ENCODE data around the gene ZNF587B. TPM values are rescaled to one million over a fixed set of nuclear protein-coding genes. Genes with fewer than 3 reads are reported as not detected.
A peak's percentile ranks its signal among the peaks of the same experiment; 100 is the strongest.

Gene ZNF587B
- total RNA-seq, 1 experiment from 2014 or later, result 43.2 TPM

GRCh38 chr19:57813919-57814504 is 16.1 kb upstream of the ZNF587B start:
- ChIA-PET CTCF (no interaction called here), POLR2A (interaction anchor here (1.3 to 1.4 kb wide), 2 partner anchors 14 to 67 kb away, joined by 6 to 7 read pairs; partner anchors contain the start of gene ZNF776)
- DNase-seq (ENCODE audit: low spot score) (no peak), ATAC-seq (peak; percentile 3; the same call in 1 of the 2 replicates)
- Mint-ChIP-seq H3K4me1 (peaks cover 38% of the 10 kb centered on the region), H3K36me3 (peaks cover 29% of the 10 kb centered on the region), H3K9me3 (no peaks in the 10 kb centered on the region), H3K27ac (peak overlapping the region; percentile 92), H3K27me3 (ENCODE audit: low read depth) (no peaks in the 10 kb centered on the region), H3K4me3 (peak overlapping the region; percentile 96)
- TF ChIP-seq ZNF219 (CRISPR knock-in tag; IDR thresholded peaks at IDR 0.05; ENCODE audit: borderline replicate concordance) (no peak), E2F1 (CRISPR knock-in tag; IDR thresholded peaks at IDR 0.05) (no peak), TP53 (CRISPR knock-in tag; IDR thresholded peaks at IDR 0.05) (no peak), ZNF512 (CRISPR knock-in tag; IDR thresholded peaks at IDR 0.05; ENCODE audit: borderline replicate concordance) (no peak), EMX1 (CRISPR knock-in tag; IDR thresholded peaks at IDR 0.05) (no peak), IRF2 (CRISPR knock-in tag; IDR thresholded peaks at IDR 0.05; ENCODE audit: borderline replicate concordance, low read depth) (no peak), PREB (CRISPR knock-in tag; IDR thresholded peaks at IDR 0.05; ENCODE audit: borderline replicate concordance) (no peak), USF2 (CRISPR knock-in tag; IDR thresholded peaks at IDR 0.05) (no peak), ESRRA (CRISPR knock-in tag; IDR thresholded peaks at IDR 0.05; ENCODE audit: borderline replicate concordance) (no peak), ELF4 (CRISPR knock-in tag; IDR thresholded peaks at IDR 0.05; ENCODE audit: low read depth) (no peak), MAX (CRISPR knock-in tag; IDR thresholded peaks at IDR 0.05) (no peak), ZBTB43 (CRISPR knock-in tag; IDR thresholded peaks at IDR 0.05) (no peak)

- ChIA-PET CTCF (interaction anchor here (0.5 to 1.3 kb wide), 8 partner anchors 10 to 140 kb away, joined by 3 to 10 read pairs (median 4); partner anchors contain the start of genes ZNF586, ZNF587B and ZNF776), POLR2A (interaction anchor here (0.6 to 1.4 kb wide), 11 partner anchors 10 to 230 kb away, joined by 3 to 11 read pairs (median 6); partner anchors contain the start of genes ZNF154, ZNF551, ZNF586 and ZNF587)
- DNase-seq (ENCODE audit: low spot score) (peak; percentile 85), ATAC-seq (peak; percentile 88)
- Mint-ChIP-seq H3K27me3 (ENCODE audit: low read depth) (no peaks in the 10 kb centered on the region), H3K27ac (peak within 1 kb of the TSS; percentile 92), H3K4me1 (peaks cover 38% of the 10 kb centered on the region), H3K4me3 (peak within 1 kb of the TSS; percentile 96), H3K9me3 (no peaks in the 10 kb centered on the region), H3K36me3 (peaks cover 24% of the 10 kb centered on the region)
- 0 out of 2 replicates have a peak, but pooled peaks have one; percentile 44 for TF ChIP-seq KAT7 (CRISPR knock-in tag; IDR thresholded peaks at IDR 0.05; ENCODE audit: borderline replicate concordance)
- 0 out of 2 replicates have a peak, but pooled peaks have one; percentile 30 for TF ChIP-seq GTF2I (CRISPR knock-in tag; conservative IDR thresholded peaks at IDR 0.05)
- TF ChIP-seq SMAD3 (CRISPR knock-in tag; IDR thresholded peaks at IDR 0.05; ENCODE audit: borderline replicate concordance), result peak; percentile 42; the same call in 1 of the 2 replicates
- TF ChIP-seq HMGXB4 (CRISPR knock-in tag; IDR thresholded peaks at IDR 0.05), result peak; percentile 49; the same call in 1 of the 2 replicates
- peak; percentile 67 for TF ChIP-seq MAX (CRISPR knock-in tag; IDR thresholded peaks at IDR 0.05)
- no peak for TF ChIP-seq ESRRA (CRISPR knock-in tag; IDR thresholded peaks at IDR 0.05; ENCODE audit: borderline replicate concordance)
- TF ChIP-seq USF1 (CRISPR knock-in tag; IDR thresholded peaks at IDR 0.05), result peak; percentile 48
- TF ChIP-seq JAZF1 (CRISPR knock-in tag; IDR thresholded peaks at IDR 0.05), result no peak
- TF ChIP-seq NFYB (CRISPR knock-in tag; conservative IDR thresholded peaks at IDR 0.05; ENCODE audit: low read depth), result peak; percentile 80
- no peak for TF ChIP-seq ATF2 (CRISPR knock-in tag; IDR thresholded peaks at IDR 0.05; ENCODE audit: borderline replicate concordance, low read depth)
Measured at GRCh38 chr19:57814505-57815246, 15.4 kb upstream of the ZNF587B start, which contains the start of gene ZNF552. ZNF552 (minus strand) TSS chr19:57814913; CDS start chr19:57814743, 170 bp downstream.

Measured in WTC11 (cell line).